NOMO-1 treated with dmso at 0.1 percent for 144 hours (cell line): ENCODE results near the gene AGTRAP.

Experiments used
- DNase-seq: peaks from one replicate; lab custom pipeline; 2025; ENCODE audit not compliant: unreplicated experiment; lab: John Stamatoyannopoulos, UW

The AGTRAP gene

GRCh38 chr1:11705596-11705995 is 30.3 kb upstream of the AGTRAP start:
- DNase-seq, result no peak

- no peak for DNase-seq
Observed at GRCh38 chr1:11706292-11706691, 29.6 kb upstream of the AGTRAP start.

DNA sequence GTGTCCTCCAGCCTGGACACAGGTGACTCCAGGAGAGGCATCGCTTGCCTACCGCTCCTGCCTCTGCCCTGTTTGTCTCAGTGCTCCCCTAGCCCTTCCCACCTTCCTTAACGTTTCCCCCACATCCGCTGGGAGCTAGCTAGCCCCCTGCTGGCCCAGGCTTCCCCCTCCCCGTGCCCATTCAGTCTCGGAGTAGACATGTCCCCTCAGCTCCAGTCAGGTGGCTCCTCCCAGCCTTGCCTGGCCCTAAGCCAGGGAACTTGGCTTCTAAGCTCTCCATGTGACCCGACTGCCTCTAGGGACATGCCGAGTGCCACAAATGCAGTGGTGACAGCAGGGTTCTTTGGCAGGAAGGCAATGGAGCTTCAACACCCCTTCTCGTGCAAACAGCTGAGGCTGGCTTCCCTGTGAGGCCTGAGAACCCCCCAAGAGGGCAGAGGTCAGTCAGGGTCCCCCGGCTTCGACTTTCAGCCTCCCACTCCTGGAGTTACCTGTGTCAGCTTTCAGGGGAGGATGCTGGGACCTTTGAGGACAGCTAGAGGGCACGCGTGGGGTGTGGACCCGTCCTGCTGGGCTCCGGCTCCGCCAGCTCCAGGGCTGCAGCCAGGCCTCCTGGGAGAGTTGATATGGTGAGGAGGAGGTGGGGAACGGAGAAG is 28.2 kb upstream of the AGTRAP start:
- DNase-seq, result no peak

DNA sequence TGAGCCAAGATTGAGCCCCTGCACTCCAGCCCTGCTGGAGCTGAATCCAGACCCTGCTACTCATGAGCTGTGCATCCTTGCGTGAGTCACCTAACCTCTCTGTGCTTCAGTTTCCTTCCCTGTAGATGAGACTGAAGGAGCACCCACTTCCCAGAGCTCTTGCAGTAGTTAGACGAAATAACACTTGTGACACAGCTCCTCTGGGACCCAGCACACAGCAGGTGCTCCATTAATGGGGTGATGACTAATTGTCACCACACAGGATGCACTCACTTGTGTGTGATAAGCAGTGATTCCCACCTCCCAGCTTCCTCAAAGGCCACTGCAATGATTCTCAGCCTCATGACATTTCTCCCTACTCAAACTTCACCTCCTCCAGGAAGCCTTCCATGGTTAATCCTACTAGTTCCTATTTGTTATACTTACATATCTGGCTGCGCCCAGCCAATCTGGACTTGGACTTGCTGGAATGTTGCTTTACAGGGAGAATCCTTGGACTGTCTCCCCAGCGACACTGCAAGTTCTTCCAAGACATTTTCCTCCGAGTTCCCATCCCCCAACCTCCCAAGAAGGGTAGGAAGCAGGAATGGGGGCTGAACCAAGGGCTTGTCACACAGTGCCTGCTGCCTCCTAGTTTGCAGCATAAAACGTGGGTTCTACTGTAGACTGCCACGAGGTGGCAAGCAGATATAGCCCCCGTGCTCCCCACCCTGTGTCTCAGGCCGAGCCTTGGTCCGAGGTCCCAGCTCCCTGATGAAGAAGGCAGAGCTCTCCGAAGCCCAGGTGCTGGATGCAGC is 27.2 kb upstream of the AGTRAP start:
- no peak for DNase-seq

GRCh38 chr1:11711490-11711889 is 24.4 kb upstream of the AGTRAP start:
- DNase-seq, result no peak

- no peak for DNase-seq
Observed at GRCh38 chr1:11712285-11712684, 23.7 kb upstream of the AGTRAP start.

- DNase-seq, result no peak
Observed at GRCh38 chr1:11713095-11713494, 22.8 kb upstream of the AGTRAP start.

GRCh38 chr1:11714831-11715575 is 20.9 kb upstream of the AGTRAP start:
- no peak for DNase-seq

- DNase-seq, result peak; percentile 82
Observed at GRCh38 chr1:11719313-11720032, 16.5 kb upstream of the AGTRAP start.

- DNase-seq, result no peak
Observed at GRCh38 chr1:11720033-11720376, 15.9 kb upstream of the AGTRAP start.

GRCh38 chr1:11720525-11720924 is 15.4 kb upstream of the AGTRAP start:
- no peak for DNase-seq

GRCh38 chr1:11721311-11721710 is 14.6 kb upstream of the AGTRAP start:
- DNase-seq, result no peak

- DNase-seq, result no peak
Observed at GRCh38 chr1:11722538-11722937, 13.4 kb upstream of the AGTRAP start.

DNA sequence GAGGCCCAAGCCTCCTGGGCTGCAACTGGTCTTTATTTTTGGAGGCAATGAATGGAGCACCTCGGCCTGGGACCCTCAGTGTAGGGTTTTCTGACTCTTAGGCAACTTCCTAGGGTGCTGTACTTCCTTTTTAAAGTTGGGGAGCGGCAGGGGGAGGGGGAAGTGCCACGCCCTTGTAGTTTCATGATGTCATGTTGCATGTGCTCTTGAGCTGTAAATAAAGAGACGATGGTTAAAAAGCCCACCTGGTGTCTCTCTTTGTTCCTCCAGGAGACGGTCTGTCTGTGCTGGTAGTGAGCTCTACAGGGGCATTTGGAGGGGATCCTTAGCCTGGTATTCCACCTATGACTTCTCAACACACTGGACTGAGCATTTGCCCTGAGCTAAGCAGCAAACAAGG is 10.3 kb upstream of the AGTRAP start:
- peak; percentile 5 for DNase-seq

- no peak for DNase-seq
Observed at GRCh38 chr1:11727119-11727518, 8.8 kb upstream of the AGTRAP start.

- DNase-seq, result no peak
Observed at GRCh38 chr1:11728126-11728806, 7.7 kb upstream of the AGTRAP start.

DNA sequence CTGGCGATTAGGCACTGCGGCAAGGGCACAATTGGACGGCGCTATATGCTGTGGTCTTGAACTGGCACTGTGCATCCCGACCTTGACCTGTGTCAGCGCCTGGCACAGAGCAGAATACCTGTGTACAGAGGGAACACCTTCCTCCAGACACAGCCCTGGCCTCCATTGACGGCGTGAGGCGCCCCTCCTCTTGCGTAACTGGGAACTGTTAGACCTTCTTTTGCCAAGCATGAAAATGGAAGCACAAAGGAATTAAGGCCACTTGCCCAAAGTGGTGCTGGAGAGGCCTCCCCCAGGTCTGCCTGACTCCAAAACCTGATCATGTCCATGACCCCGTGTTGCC is 6.8 kb upstream of the AGTRAP start:
- DNase-seq, result no peak

GRCh38 chr1:11729498-11730428 is 6.2 kb upstream of the AGTRAP start:
- DNase-seq, result peak; percentile 8

DNA sequence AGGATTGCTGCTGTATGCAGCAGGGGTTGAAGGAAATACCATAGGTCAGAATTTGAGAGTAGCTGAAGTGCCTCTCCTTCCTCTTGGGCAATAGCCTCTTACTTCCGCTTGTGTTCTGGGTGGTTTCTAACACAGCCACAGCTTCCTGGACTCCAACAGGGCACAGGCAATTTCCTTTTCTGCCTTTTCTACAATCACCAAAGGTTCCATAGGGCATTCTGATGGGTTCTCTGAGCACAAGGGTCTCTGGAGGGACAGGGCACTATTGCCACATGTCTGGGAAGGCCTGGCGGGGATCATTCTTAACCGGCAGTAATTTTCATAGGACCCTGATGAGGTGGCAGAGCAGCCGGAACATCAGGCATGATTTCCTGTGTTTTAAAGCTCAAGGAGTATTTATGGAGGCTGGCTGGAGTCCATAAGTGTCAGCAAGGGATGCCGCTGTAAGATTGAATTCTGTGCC is 5.5 kb upstream of the AGTRAP start:
- peak; percentile 93 for DNase-seq
